ENCODE measurements around the gene GOSR1.
"Not testable (repeated sequence)": the region's sequence is repeated elsewhere in the genome, so short reads cannot be mapped to it uniquely, and the experiment has no call there.

GOSR1 gene

DNA sequence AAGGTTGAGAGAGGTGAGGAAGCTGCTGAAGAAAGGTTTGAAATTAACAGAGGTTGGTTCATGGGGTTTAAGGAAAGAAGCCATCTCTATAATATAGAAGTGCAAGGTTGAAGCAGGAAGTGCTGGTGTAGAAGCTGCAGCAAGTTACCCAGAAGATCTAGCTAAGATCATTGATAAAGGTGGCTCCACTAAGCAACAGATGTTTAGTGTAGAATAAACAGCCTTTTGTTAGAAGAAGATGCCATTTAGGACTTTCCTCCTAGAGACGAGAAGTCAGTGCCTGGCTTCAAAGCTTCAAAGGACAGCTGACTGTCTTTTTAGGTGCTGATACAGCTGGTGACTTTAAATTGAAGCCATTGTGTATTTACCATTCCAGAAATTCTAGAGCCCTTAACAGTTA, 29.3 kb downstream of the GOSR1 start:
- no peak for DNase-seq

DNA sequence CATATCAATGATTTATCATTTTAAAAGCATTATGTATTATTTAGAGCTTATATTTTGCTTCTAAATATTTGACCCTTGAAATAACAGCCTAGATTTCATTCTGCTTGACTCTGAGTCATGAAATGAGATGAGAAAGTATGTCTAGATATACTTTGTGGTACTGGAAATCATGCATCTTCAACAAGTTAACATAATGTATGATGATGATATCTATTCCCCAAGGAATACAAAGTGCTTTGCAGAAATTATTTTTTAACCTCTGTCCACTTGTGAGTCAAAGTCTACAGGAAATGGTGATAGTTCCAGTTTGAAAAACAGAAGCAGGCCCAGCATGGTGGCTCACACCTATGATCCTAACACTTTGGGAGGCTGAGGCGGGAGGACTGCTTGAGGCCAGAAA, 36.1 kb downstream of the GOSR1 start:
- no peak for DNase-seq

DNA sequence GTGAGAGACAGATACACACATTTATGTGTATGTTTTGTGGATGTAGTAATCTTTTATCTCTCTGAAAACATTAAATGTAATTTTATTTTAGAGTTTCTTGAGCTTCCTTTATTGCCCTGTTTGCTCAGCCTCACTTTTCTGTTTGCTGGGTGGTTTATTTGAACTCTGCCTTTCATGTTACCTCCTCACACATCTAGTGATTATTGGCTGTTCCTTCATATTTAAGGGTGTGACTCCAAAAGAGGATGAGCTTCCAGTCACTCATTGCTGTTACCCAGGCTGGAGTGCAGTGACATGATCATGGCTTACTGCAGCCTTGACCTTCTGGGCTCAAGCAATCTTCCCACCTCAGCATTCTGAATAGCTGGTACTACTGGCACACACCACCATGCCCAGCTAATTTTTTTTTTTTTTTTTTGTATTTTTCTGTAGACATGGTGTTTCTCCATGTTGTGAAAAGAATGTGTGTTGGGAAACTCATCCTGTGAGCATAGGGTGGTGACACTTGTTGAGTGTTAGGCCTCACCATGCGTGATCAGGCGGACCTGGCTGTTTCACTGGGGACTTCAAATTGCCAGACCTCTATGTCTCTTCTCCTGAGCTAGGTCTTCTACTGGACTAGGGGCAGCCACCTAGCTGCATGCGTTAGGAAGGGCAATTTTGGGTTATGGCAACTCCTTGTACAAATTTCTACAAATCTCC, 37.8 kb downstream of the GOSR1 start:
- no peak for DNase-seq

DNA sequence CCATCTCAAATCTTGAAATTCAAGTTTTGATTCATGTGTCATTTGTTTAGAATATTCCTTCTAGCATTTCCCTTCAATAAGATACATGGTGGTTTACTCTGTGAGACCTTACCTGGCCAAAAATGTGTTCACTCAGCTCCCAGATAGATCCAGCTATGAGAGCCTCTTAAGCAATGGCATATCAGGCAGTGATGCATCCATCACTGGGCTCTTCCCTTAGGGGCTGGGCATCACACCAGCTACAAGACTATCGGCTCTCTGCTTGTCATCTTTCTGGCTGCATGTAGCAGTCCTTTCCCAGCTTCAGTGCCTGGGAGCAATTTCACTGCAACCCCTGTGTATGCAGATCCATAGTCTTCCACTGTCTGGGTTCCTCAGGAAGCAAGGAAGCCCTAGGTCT, 40.6 kb downstream of the GOSR1 start:
- no peak for DNase-seq

DNA sequence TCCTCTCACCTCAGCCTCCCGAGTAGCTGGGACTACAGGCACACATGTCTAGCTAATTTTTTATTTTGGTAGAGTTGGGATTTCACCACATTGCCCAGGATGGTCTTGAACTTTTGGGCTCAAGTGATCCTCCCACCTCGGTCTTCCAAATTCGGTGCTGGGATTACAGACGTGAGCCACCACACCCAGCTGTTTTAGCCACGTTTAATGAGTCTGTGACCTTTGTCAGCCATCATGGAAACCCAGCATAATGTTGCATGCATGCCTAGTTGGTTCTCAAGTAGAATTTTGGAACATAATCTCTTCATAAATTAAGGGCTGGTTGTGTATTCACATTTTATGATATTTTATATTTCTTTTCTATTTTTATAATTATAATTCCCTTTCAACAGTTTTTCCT, 42.0 kb downstream of the GOSR1 start:
- no peak for DNase-seq

DNA sequence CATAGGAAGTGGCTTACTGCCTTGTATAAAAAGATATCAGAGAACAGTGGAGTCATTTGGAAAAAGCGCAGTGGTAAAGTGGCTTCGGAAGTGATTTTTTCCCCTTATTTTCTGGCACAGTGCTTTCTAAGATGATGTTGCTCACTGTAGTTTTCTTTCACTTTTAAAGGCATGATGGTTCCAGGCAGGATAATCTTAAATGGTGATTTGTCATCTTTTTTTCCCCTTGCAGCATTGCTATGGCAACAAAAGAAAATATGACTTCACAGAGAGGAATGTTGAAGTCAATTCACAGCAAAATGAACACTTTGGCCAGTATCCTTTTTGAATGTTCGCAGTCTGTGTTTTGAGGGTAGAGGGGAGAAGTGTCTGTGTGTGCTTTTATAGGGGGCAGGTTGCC, 42.5 kb downstream of the GOSR1 start:
- DNase-seq = no peak

DNA sequence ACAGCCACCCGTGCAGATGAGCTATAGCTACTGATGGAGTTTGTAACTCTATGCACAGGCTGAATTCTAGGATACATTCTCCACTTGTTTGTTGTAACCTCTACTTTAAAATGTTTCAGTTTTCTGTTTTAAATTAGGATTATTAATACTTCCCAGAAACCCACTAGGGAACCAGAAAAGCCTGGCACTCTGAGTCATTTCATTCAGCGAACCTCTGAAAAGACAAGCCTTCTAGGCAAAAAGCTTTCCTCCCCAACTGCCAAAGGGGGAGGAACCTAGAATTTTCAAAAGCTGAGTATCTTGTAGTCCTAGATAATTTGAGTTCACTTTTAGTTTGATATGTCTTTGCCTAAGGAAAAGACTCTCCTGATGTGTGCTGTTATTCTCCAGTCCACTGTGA, 43.2 kb downstream of the GOSR1 start:
- no peak for DNase-seq

DNA sequence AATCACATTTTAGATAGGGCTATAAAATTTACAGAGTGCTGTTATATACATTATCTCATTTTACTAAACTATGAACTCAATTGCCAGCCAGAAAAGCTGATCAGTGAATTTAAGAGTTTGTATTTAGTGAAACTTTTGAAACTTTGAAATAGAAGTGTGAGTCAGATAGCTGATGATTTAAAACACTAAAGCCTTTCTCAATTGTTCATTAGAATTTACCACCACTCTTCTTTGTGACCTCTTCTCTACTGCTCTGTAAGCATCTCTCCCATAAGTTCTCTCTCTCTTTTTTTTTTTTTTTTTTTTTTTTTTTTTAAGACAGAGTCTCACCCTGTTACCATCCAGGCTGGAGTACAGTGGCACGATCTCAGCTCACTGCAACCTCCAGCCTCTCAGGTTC, 43.7 kb downstream of the GOSR1 start:
- no peak for DNase-seq

DNA sequence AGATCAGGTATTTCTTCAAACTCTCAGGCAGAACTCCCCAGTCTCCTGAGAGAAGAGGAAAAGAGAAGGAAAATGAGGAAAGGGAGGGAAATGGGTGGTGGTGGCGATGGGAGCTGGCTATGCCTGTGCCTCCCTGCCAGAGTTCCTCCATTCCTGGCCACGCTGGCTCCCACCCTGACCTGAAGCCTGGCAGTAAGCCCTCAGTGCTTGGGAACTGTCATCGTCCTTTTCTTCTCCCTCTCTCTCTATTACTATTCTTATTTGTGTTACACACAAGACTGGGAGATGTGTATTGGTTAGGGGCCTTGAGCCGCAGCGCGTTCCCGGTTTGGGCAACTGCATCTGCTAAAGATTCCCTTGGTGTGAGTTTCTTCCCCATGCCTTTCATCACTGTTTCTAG, 44.6 kb downstream of the GOSR1 start:
- no peak for DNase-seq

DNA sequence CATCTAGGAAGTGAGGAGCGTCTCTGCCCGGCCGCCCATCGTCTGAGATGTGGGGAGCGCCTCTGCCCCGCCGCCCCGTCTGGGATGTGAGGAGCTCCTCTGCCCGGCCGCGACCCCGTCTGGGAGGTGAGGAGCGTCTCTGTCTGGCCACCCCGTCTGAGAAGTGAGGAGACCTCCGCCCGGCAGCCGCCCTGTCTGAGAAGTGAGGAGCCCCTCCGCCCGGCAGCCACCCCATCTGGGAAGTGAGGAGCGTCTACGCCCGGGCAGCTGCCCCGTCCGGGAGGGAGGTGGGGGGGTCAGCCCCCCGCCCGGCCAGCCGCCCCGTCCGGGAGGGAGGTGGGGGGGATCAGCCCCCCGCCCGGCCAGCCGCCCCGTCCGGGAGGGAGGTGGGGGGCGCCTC, 46.0 kb downstream of the GOSR1 start:
- not testable (repeated sequence) for DNase-seq

DNA sequence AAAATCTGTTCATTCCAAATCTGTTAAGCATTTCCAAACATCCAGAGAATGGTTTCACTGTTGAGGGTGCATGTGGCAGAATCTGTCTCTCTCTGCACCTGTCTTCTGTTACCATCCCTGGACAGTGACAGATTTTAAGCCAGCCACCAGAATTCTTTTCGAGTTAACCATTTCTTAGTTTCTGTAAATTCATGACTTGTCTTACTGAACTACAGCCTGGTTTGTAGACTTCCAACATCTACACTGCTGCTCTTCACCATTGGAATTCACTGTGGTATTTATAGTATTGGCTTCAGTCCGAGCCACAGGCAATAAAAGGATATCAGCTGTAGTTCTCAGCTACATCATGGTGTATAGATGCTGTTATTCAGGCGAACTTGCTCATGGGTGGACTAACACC, 47.6 kb downstream of the GOSR1 start:
- DNase-seq = no peak

DNA sequence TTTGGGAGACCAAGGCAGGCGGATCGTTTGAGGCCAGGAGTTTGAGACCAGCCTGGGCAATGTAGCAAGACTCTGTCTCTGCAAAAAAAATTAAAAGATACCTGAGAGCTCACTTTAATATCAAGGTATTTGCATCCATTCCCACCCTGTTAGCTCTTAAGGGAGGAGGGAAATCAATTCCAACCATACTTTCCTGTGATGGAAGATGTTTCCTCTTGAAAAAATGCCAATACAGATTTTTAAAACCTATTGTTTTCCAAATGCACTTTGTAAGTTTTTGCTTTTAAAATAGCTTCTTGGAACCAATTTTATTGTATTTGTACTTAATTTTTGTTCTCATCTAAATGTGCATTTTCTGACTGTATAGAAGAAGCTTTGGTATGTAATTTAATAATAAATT, 49.2 kb downstream of the GOSR1 start:
- DNase-seq = no peak

DNA sequence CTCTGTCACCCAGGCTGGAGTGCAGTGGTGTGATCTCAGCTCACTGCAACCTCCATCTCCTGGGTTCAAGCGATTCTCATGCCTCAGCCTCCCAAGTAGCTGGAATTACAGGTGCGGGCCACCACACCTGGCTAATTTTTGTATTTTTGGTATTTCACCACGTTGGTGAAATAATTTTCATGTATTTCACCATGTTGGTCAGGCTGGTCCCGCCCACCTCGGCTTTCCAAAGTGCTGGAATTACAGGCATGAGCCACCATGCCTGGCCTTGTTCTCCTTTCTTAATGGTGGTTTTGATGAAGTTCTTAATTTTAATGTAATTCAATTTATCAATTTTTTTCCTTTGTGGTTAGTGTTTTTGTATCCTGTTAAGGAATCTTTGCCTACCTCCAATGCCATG, 51.5 kb downstream of the GOSR1 start:
- not testable (repeated sequence) for DNase-seq

DNA sequence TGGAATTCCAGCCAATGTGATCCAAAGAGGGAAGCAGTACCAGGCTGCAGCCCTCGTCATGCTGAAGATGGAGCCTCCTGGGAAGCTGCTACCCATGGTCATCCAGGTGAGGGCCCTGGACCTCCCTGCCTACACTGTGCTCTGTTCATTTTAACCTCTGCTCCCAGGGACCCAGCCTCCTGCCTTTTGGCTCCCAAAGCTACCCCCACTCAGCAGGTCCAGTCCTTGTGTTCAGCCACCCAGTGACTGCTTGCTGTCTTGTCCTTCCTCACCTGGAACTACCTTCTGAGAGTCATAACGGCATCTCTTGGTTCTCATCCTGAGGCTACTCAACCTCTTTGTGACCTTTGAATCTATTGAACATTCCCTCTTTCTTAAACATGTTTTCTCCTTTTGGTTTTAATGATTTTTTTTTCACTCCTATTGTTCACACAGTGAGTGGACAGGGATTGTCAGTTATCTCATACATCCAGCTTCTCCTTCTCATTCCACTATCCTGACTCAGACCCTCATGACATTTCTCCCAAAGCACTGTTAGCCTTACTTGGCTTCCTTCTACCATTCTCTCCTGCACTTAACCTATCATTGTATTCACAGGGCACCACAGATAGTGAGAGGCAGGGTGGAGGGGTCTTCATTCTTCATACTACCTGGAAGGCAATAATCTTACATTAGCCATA, 53.3 kb downstream of the GOSR1 start:
- no peak for DNase-seq

DNA sequence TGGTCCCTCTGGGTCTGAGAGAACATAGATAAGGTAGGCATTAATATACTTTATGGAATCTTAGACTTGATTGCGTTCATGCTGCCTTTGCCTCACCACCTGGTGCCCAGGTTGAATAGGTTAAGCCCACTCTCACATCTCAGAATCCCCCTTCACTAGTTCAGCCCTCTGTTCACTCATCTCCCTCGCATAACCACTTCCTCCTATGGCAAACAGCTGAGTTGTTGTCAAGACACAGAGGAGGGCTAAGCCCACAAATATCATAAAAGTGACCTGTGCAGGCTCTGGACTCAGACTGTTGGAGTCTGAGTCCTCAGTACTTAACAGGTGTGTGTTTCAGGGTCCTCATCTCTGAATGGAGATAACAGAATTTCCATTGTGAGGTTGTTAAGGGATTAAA, 55.7 kb downstream of the GOSR1 start:
- DNase-seq = no peak

DNA sequence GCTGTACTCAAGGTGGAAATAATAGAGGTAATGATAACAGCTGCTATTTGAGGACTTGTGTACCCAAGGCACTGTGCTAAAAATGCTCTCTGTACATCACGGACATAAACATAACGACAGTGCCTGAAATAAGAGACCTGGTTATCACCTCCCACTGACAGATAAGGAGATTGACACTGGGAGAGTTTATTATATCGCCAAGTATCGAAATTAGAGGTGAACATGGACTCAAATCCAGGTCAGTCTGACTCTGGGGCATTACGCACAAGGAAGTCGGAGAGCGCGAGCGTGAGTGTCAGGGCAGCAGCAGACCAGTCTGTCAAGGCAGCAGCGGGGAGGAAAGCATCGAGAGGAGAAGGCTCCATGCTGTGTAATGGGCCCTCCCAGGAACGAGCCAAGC, 57.1 kb downstream of the GOSR1 start:
- no peak for DNase-seq

DNA sequence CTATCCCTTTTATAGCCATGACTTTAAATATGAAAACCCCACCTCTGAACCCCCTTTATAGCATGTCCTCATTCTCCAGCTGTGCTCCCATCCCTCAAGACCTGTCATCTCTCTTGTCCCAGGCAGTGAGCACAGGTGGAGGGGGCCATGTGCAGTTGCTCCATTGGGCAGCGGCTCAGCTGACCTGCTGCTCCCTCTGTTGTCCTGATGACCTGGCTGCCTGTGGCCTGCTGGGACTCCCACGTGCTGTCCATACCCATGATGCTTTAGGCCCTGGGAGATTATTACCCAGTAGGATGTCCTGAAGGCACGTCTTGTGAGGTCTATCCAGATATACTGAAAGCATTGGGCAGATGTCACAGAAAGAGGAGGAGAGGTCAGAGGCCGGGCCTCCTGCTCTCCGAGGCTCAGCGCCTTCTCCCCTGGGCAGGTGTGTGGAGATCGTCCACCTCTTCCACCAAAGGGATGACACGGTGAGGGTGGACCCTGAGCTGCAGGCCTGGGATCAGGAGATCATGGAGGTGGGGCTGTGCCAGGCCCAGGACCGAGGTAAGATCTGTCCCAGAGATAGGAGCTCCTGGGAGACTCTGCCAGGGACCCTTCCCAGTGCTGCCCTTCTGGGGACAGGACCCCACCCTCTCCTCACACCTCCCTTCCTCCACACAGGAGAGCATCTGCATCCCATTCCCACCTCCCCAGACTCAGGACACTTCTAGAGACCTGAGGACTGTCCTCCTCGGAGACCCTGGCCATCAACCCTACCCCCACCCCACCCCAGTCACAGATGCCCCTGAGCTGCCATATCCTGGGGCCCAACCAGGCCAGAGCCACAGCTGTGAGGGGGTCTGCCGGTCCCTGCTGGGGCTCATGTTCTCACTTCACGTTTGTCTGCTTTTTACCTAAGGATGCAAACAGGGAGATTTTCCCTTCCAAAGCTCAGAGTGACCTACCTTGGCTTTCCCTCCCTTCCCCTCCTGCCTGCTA, 58.0 kb downstream of the GOSR1 start:
- peak; percentile 7 for DNase-seq

DNA sequence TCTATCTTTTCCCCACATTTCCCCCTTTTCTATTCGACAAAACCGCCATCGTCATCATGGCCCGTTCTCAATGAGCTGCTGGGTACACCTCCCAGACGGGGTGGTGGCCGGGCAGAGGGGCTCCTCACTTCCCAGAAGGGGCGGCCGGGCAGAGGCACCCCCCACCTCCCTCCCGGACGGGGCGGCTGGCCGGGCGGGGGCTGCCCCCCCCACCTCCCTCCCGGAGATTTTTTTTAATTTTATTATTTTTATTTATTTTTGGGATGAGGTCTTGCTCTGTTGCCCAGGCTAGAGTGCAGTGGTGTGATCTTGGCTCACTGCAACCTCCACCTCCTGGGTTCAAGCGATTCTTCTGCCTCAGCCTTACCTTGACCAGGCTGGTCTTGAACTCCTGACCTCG, 59.6 kb downstream of the GOSR1 start:
- not testable (repeated sequence) for DNase-seq

DNA sequence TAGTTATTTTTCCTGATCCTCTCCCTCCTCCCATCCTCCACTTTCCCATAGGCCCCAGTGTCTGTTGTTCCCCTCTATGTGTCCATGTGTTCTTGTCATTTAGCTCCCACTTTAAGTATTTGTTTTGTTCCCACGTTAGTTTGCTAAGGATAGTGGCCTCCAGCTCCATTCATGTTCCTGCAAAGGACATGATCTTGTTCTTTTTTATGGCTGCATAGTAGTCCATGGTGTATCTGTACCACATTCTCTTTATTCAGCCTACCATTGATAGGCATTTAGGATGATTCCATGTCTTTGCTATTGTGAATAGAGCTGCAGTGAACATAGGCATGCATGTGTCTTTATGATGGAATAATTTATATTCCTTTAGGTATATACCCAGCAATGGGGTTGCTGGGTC, 60.5 kb downstream of the GOSR1 start:
- DNase-seq = not testable (repeated sequence)

DNA sequence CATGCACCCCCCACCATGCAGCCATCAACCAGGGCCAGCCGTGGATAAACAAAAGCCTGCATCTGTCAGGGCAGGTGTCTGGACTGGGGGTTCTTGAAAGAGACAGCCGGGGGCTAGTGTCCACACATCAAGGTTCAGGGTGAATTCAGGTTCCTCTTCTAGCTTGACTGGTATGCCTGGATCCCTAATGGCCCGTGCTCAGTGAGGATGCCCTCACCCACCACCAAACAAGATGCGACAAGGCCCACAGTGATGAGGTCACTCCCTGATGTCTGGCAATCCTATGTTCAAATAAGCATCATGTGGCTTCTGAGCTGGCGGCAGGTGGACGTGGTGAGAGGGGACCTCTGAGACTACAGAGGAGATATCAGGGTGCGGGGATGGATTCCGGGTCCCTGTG, 64.6 kb downstream of the GOSR1 start:
- DNase-seq = no peak

DNA sequence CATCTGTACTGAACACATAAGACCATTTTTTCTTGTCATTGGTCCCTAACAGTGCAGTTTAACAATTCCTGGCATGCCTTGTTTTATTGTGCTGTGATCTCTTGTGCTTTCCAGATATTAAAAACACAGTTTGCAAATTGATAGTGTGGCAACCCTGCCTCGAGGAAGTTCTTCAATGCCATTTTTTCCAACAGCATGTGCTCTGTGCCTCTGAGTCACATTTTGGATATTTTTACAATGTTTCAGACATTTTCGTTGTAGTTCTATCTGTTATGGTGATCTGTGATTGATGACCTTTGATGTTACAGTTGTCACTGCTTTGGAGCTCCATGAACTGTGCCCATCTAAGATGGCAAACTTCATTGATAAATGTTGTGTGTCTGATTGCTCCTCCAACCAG, 66.2 kb downstream of the GOSR1 start:
- DNase-seq = no peak

DNA sequence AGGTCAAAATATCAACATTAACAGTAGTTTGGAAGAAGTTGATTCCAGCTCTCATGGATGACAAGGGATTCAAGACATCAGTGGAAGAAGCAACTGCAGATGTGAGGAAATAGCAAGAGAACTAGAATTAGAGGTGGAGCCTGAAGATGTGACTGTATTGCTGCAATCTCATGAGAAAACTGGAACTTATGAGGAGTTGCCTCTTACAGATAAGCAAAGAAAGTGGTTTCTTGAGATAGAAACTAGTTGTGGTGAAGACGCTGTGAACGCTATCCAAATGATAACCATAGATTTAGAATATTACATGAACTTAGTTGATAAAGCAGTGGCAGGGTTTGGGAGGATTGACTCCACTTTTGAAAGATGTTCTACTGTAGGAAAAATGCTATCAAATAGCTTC, 67.8 kb downstream of the GOSR1 start:
- peak; percentile 95 for DNase-seq

DNA sequence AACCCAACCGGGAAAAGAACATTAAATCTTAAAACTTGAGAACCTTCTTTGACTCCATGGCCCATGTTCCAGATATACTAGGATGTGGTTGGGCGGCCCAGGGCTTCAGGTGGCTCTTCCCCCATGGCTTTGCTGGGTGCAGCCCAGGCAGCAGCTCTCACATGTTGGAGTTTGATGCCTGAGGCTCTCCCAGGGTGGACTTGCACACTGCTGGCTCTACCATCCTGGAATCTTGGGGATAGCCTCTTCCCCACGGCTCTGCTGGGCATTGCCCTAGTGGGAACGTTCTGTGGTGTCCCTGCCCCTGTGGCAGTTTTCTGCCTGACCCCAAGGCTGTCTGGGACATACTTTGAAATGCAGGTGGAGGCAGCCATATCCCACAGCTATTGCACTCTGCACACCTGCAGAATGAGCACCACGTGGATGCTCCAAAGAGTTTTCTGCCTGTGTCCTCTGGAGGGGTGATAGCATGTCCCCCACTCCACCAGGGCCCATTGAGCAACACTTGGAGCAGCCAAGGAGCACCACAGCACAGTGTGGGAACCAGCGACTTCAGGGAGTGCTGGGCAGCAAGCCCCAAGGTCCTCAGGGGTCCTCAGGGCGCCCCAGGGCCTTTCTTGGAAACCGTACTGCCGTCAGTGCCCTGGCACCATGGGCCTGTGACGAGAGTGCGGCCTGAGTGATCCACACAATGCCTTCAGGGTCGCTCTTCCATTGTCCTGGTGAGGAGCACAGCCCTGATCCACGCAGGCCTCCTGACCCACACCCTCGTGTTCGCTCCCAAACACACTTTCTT, 70.8 kb downstream of the GOSR1 start:
- DNase-seq = no peak
